ENCODE results near the gene TXNL4B. TPM values are rescaled to one million over a fixed set of nuclear protein-coding genes. Genes with fewer than 3 reads are reported as not detected.

The TXNL4B gene
- total RNA-seq, 4 donors from 2014 or later: 5.0 to 11.0 (median 8.5) TPM

- no peak overlapping the region for H3K4me3 ChIP-seq
- H3K9me3 ChIP-seq: no peaks in the 10 kb centered on the region
- peaks cover 0 to 34% (median 0%) of the 10 kb centered on the region in 3 donors for H3K36me3 ChIP-seq
- intact Hi-C loops (cut with DNase I): no loop called here
- no peak for DNase-seq
- no peak for TF ChIP-seq POLR2A (IDR thresholded peaks at IDR 0.05)
- TF ChIP-seq CTCF (IDR thresholded peaks at IDR 0.05): no peak
- no peaks in the 10 kb centered on the region for H3K27me3 ChIP-seq
- H3K4me1 ChIP-seq: no peaks in the 10 kb centered on the region
- WGBS, 2 donors: 63 to 67% methylated on average over 3 of the region's 3 CpGs
- no peak overlapping the region for H3K27ac ChIP-seq
These were observed 50.4 kb downstream of the TXNL4B start for GRCh38 chr16:72043058-72043457.

GRCh38 chr16:72042157-72042660 lies 51.2 kb downstream of the TXNL4B start:
- H3K27ac ChIP-seq: no peak overlapping the region
- H3K4me1 ChIP-seq: no peaks in the 10 kb centered on the region
- H3K4me3 ChIP-seq: no peak overlapping the region
- intact Hi-C loops (cut with DNase I): no loop called here
- TF ChIP-seq CTCF (IDR thresholded peaks at IDR 0.05) (no peak), POLR2A (IDR thresholded peaks at IDR 0.05) (no peak)
- 38 to 48% methylated on average over 2 of the region's 2 CpGs for WGBS, 2 donors
- H3K9me3 ChIP-seq: no peaks in the 10 kb centered on the region
- peaks cover 0 to 35% (median 0%) of the 10 kb centered on the region in 3 donors for H3K36me3 ChIP-seq
- DNase-seq: no peak
- no peaks in the 10 kb centered on the region for H3K27me3 ChIP-seq

GRCh38 chr16:72036098-72036497 lies 57.3 kb downstream of the TXNL4B start:
- TF ChIP-seq POLR2A (IDR thresholded peaks at IDR 0.05) (no peak), CTCF (IDR thresholded peaks at IDR 0.05) (no peak)
- no peak overlapping the region for H3K27ac ChIP-seq
- H3K4me1 ChIP-seq: no peaks in the 10 kb centered on the region
- intact Hi-C loops (cut with DNase I): no loop called here
- H3K36me3 ChIP-seq: peaks cover 0 to 5% (median 0%) of the 10 kb centered on the region in 3 donors
- no peaks in the 10 kb centered on the region for H3K9me3 ChIP-seq
- no peaks in the 10 kb centered on the region for H3K27me3 ChIP-seq
- DNase-seq: no peak
- no peak overlapping the region for H3K4me3 ChIP-seq
- 90 to 92% methylated on average over 5 of the region's 5 CpGs for WGBS, 2 donors

Other genes with a start within 250 kb of the TXNL4B start
- gene ATXN1L, start 247.6 kb downstream of the TXNL4B start, total RNA-seq: 10 to 100 TPM in 3 of 4 donors, 1 to 10 TPM in 1; 8.9 to 23.8 (median 15.6) TPM
- gene ZNF821, start 209.4 kb downstream of the TXNL4B start, total RNA-seq: 1 to 10 TPM; 2.5 to 8.2 (median 4.0) TPM
- gene IST1, start 198.1 kb downstream of the TXNL4B start, total RNA-seq: 100 to 1,000 TPM; 115 to 172 (median 153) TPM
- gene PKD1L3, start 93.2 kb downstream of the TXNL4B start, total RNA-seq: under 1 TPM in 3 of 4 donors, not detected in 1; 0.09 to 0.29 (median 0.19) TPM
- 1 to 10 TPM; 4.3 to 9.0 (median 7.9) TPM for gene DHODH, start 84.9 kb downstream of the TXNL4B start, total RNA-seq
- gene HP, start 39.1 kb downstream of the TXNL4B start, total RNA-seq: 1 to 10 TPM in 2 of 4 donors, not detected in 2; 1.0 to 2.9 TPM
- gene HPR, start 30.4 kb downstream of the TXNL4B start, total RNA-seq: not detected
- 10 to 100 TPM; 27.6 to 54.4 (median 43.4) TPM for gene DHX38, start 227 bp upstream of the TXNL4B start, total RNA-seq
- gene PMFBP1, start 78.5 kb upstream of the TXNL4B start, total RNA-seq: 1 to 10 TPM; 1.1 to 2.0 (median 1.4) TPM